HEK293 (cell line): Measurements from ENCODE around the gene FRS2.

Source experiments
- CTCF ChIA-PET: fragments of 350-600 bp; formaldehyde crosslinking; extraction: SDS; loops from one replicate; lab custom pipeline; 2021; ENCODE audit warnings: antibody characterized with exemption; lab: Yijun Ruan, JAX
- POLR2A ChIA-PET: fragments of 300-600 bp; formaldehyde crosslinking; extraction: SDS; loops from one replicate; lab custom pipeline; 2020; ENCODE audit warnings: antibody characterized with exemption, inconsistent platforms; lab: Yijun Ruan, JAX
- H3K27ac ChIP-seq: fragments of 200-500 bp; sonication (Bioruptor generic); 2 replicates; pipeline ENCODE4 v1.5.1; 2014; ENCODE audit warnings: low read depth, low read length, control low read depth, inconsistent platforms; ENCODE audit errors: extremely low read depth
- H3K36me3 ChIP-seq, 2 experiments: fragments of 200-500 bp in 1 of 2; sonication (Bioruptor generic) in 1 of 2; 1 replicate in 1 of 2; 2 replicates in 1 of 2; pipeline ENCODE4 v1.5.1; 2014 to 2017; ENCODE audit warnings: inconsistent platforms in 2 of 2, low read length in 2 of 2; ENCODE audit not compliant: control insufficient read depth in 2 of 2, insufficient read depth in 1 of 2
- H3K4me1 ChIP-seq: fragments of 200-500 bp; sonication (Bioruptor generic); 2 replicates; pipeline ENCODE4 v1.5.1; 2014; ENCODE audit warnings: mild to moderate bottlenecking, low read length, inconsistent platforms; ENCODE audit not compliant: control insufficient read depth, insufficient read depth
- H3K4me3 ChIP-seq: 2 replicates; pipeline ENCODE4 v1.5.1; 2011; ENCODE audit warnings: low read depth, mild to moderate bottlenecking, control low read depth, low read length, moderate library complexity
- H3K9me3 ChIP-seq: fragments of 200-500 bp; sonication (Bioruptor generic); 2 replicates; pipeline ENCODE4 v1.5.1; 2014; ENCODE audit warnings: low read depth, low read length, inconsistent platforms; ENCODE audit not compliant: control insufficient read depth, insufficient read depth
- EGR2 ChIP-seq: fragments of 450-650 bp; formaldehyde crosslinking; IDR thresholded peaks from 2 replicates; pipeline ENCODE4 v1.5.1; 2016; ENCODE audit warnings: low read depth, missing biosample characterization, missing genetic modification characterization
- GLI4 ChIP-seq: fragments of 450-650 bp; formaldehyde crosslinking; IDR thresholded peaks from 2 replicates; pipeline ENCODE4 v1.5.1; 2016; ENCODE audit warnings: missing biosample characterization, missing genetic modification characterization
- OSR2 ChIP-seq: fragments of 450-650 bp; formaldehyde crosslinking; IDR thresholded peaks from 2 replicates; pipeline ENCODE4 v1.5.1; 2016; ENCODE audit warnings: missing biosample characterization, missing genetic modification characterization
- PRDM1 ChIP-seq: fragments of 450-650 bp; formaldehyde crosslinking; IDR thresholded peaks from 2 replicates; pipeline ENCODE4; 2016; ENCODE audit warnings: missing biosample characterization, missing genetic modification characterization
- ZBTB8A ChIP-seq: fragments of 450-650 bp; formaldehyde crosslinking; IDR thresholded peaks from 2 replicates; pipeline ENCODE4 v1.5.1; 2016; ENCODE audit warnings: missing biosample characterization, missing genetic modification characterization
- ZFHX2 ChIP-seq: fragments of 450-650 bp; formaldehyde crosslinking; conservative IDR thresholded peaks from 2 replicates; pipeline ENCODE4 v1.5.1; 2016; ENCODE audit warnings: missing biosample characterization, missing genetic modification characterization
- ZFP69B ChIP-seq: fragments of 450-650 bp; formaldehyde crosslinking; IDR thresholded peaks from 2 replicates; pipeline ENCODE4 v1.5.1; 2016; ENCODE audit warnings: missing biosample characterization, missing genetic modification characterization
- ZNF202 ChIP-seq: fragments of 450-650 bp; formaldehyde crosslinking; IDR thresholded peaks from 2 replicates; pipeline ENCODE4 v1.5.1; 2016; ENCODE audit warnings: missing biosample characterization, missing genetic modification characterization, borderline replicate concordance
- ZNF221 ChIP-seq: fragments of 450-650 bp; formaldehyde crosslinking; IDR thresholded peaks from 2 replicates; pipeline ENCODE4 v1.5.1; 2017; ENCODE audit warnings: missing biosample characterization, missing genetic modification characterization, borderline replicate concordance
- ZNF354C ChIP-seq: fragments of 450-650 bp; formaldehyde crosslinking; IDR thresholded peaks from 2 replicates; pipeline ENCODE4 v1.5.1; 2016; ENCODE audit warnings: missing biosample characterization, missing genetic modification characterization, low read depth, borderline replicate concordance
- ZNF394 ChIP-seq: fragments of 450-650 bp; formaldehyde crosslinking; IDR thresholded peaks from 2 replicates; pipeline ENCODE4 v1.5.1; 2016; ENCODE audit warnings: missing biosample characterization, missing genetic modification characterization, mild to moderate bottlenecking, moderate library complexity, borderline replicate concordance
- ZNF416 ChIP-seq: fragments of 450-650 bp; formaldehyde crosslinking; IDR thresholded peaks from 2 replicates; pipeline ENCODE4 v1.5.1; 2016; ENCODE audit warnings: missing biosample characterization, missing genetic modification characterization
- ZNF558 ChIP-seq: fragments of 450-650 bp; formaldehyde crosslinking; IDR thresholded peaks from 2 replicates; pipeline ENCODE4 v1.5.1; 2016; ENCODE audit warnings: missing biosample characterization, missing genetic modification characterization
- ZNF670 ChIP-seq: fragments of 450-650 bp; formaldehyde crosslinking; IDR thresholded peaks from 2 replicates; pipeline ENCODE4 v1.5.1; 2016; ENCODE audit warnings: missing biosample characterization, missing genetic modification characterization, low read depth
- ZNF768 ChIP-seq: fragments of 450-650 bp; formaldehyde crosslinking; IDR thresholded peaks from 2 replicates; pipeline ENCODE4 v1.5.1; 2018; ENCODE audit warnings: missing biosample characterization, mild to moderate bottlenecking, missing genetic modification characterization
- TF ChIP-seq, protein P1 (sequence below): fragments of 450-650 bp; formaldehyde crosslinking; IDR thresholded peaks from 2 replicates; pipeline ENCODE4 v1.5.1; 2016; ENCODE audit warnings: missing biosample characterization, missing genetic modification characterization
- TF ChIP-seq, protein P2 (sequence below): fragments of 450-650 bp; formaldehyde crosslinking; IDR thresholded peaks from 2 replicates; pipeline ENCODE4 v1.5.1; 2017; ENCODE audit warnings: missing biosample characterization, missing genetic modification characterization
- TF ChIP-seq, protein P3 (sequence below): fragments of 450-650 bp; formaldehyde crosslinking; IDR thresholded peaks from 2 replicates; pipeline ENCODE4 v1.5.1; 2016; ENCODE audit warnings: missing biosample characterization, missing genetic modification characterization
- TF ChIP-seq, protein P4 (sequence below): fragments of 450-650 bp; formaldehyde crosslinking; IDR thresholded peaks from 2 replicates; pipeline ENCODE4 v1.5.1; 2017; ENCODE audit warnings: missing biosample characterization, missing genetic modification characterization
- TF ChIP-seq, protein P5 (sequence below): fragments of 450-650 bp; formaldehyde crosslinking; IDR thresholded peaks from 2 replicates; pipeline ENCODE4 v1.5.1; 2017; ENCODE audit warnings: missing biosample characterization, missing genetic modification characterization

The FRS2 gene

DNA sequence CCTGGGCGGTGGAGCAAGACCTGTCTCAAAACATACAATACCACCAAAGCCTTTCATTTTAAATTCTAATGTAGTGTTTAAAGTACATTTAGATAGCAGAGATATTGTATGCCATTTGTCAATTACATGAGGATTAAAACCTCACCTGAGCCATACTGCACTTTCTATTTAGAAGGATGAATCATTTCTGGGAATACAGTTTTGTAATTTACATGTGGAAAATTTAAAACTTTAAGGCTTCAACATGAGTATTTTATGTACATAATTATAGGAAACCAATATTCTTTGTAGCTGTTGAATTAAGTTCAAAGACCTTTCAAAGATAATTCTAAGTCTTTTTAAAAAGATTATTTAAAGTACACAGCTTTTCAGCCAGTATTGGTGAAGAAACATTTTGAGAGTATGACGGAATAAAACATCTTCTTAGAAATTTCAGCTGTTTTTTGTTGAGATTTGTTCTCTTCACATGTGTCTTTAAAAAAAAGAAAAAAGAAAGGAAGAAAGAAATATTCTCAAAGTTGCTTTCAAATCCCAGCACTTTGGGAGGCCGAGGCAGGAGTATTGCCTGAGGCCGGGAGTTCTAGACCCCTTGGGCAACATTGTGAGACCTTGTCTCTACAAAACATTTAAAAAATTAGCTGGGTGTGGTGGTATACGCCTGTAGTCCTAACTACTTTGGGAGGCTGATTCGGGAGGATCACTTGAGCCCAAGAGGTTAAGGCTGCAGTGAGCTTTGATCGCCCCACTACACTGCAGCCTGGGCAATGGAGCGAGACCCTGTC is 80.6 kb downstream of the FRS2 start:
- peaks cover 9% of the 10 kb centered on the region; the same call in 1 of the 2 replicates for H3K4me1 ChIP-seq
- no peaks in the 10 kb centered on the region; a peak in 1 of 3 replicates for H3K36me3 ChIP-seq
- POLR2A ChIA-PET = no interaction called here
- CTCF ChIA-PET = interaction anchor here (0.7 kb wide), 1 partner anchor 137 kb away, joined by 3 read pairs; no protein-coding TSS in a partner anchor
- no peak for TF ChIP-seq ZFP69B (tag by site-specific recombination)
- TF ChIP-seq, protein P1, sequence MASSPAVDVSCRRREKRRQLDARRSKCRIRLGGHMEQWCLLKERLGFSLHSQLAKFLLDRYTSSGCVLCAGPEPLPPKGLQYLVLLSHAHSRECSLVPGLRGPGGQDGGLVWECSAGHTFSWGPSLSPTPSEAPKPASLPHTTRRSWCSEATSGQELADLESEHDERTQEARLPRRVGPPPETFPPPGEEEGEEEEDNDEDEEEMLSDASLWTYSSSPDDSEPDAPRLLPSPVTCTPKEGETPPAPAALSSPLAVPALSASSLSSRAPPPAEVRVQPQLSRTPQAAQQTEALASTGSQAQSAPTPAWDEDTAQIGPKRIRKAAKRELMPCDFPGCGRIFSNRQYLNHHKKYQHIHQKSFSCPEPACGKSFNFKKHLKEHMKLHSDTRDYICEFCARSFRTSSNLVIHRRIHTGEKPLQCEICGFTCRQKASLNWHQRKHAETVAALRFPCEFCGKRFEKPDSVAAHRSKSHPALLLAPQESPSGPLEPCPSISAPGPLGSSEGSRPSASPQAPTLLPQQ (tag by site-specific recombination) = no peak
- TF ChIP-seq ZNF202 (tag by site-specific recombination) = no peak
- no peak for TF ChIP-seq PRDM1 (tag by site-specific recombination)
- TF ChIP-seq ZNF416 (tag by site-specific recombination) = no peak
- TF ChIP-seq, protein P2, sequence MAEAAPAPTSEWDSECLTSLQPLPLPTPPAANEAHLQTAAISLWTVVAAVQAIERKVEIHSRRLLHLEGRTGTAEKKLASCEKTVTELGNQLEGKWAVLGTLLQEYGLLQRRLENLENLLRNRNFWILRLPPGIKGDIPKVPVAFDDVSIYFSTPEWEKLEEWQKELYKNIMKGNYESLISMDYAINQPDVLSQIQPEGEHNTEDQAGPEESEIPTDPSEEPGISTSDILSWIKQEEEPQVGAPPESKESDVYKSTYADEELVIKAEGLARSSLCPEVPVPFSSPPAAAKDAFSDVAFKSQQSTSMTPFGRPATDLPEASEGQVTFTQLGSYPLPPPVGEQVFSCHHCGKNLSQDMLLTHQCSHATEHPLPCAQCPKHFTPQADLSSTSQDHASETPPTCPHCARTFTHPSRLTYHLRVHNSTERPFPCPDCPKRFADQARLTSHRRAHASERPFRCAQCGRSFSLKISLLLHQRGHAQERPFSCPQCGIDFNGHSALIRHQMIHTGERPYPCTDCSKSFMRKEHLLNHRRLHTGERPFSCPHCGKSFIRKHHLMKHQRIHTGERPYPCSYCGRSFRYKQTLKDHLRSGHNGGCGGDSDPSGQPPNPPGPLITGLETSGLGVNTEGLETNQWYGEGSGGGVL (tag by site-specific recombination) = no peak
- TF ChIP-seq ZNF558 (tag by site-specific recombination) = no peak
- TF ChIP-seq ZFHX2 (tag by site-specific recombination) = no peak
- TF ChIP-seq ZNF394 (tag by site-specific recombination) = no peak
- no peak for TF ChIP-seq ZNF670 (tag by site-specific recombination)
- no peak for TF ChIP-seq ZNF768
- TF ChIP-seq GLI4 (tag by site-specific recombination) = no peak
- no peak for TF ChIP-seq ZBTB8A (tag by site-specific recombination)
- H3K9me3 ChIP-seq = no peaks in the 10 kb centered on the region
- no peak overlapping the region for H3K27ac ChIP-seq
- no peak overlapping the region for H3K4me3 ChIP-seq

DNA sequence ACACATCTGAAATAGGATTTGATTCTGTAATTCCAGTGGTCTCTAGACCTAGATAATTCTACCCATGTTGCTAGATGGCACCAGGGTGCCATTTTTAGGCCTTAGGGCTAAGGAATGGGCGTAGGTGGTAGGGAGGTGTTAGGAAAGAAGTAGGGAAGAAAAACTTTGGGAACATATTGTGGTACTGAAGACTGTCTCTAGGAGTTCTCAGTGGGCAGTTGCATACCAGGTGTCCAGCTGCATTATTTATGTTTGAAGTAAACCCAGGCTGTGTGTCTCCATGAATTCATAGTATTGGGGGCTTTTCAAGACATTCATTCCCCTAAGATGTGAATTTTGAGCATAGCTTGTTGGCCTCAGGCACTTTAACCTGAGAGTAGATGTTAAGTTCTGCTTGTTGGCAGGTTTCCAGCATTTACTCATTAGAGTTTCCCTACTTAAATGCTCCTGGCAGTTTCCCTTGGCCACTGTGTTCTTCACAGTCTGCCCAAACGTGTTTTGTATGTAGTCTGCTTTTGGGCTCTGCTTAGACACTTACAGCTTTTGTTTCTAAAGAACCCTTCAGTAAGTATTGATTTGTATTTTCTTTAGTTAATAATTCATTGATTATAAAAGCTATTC is 83.5 kb downstream of the FRS2 start:
- Histone ChIP-seq H3K27ac (no peak overlapping the region; the same call in 1 of the 2 replicates), H3K4me1 (peaks cover 9% of the 10 kb centered on the region; the same call in 1 of the 2 replicates), H3K36me3 (no peaks in the 10 kb centered on the region; a peak in 1 of 3 replicates), H3K9me3 (no peaks in the 10 kb centered on the region), H3K4me3 (no peak overlapping the region)
- POLR2A ChIA-PET = interaction anchor here (0.7 to 1.3 kb wide), 3 partner anchors 32 to 660 kb away, joined by 3 read pairs; partner anchors contain the start of gene FRS2
- CTCF ChIA-PET = interaction anchor here (1.1 to 8.0 kb wide), 2 partner anchors 9 to 17 kb away, joined by 5 to 63 read pairs; no protein-coding TSS in a partner anchor
- TF ChIP-seq OSR2 (peak; percentile 89), ZNF354C (tag by site-specific recombination) (no peak), ZFHX2 (tag by site-specific recombination) (peak; percentile 17; the same call in 1 of the 2 replicates), ZBTB8A (tag by site-specific recombination) (no peak), EGR2 (tag by site-specific recombination) (0 out of 2 replicates have a peak, but pooled peaks have one; percentile 24), ZNF221 (no peak)
- TF ChIP-seq, protein P3, sequence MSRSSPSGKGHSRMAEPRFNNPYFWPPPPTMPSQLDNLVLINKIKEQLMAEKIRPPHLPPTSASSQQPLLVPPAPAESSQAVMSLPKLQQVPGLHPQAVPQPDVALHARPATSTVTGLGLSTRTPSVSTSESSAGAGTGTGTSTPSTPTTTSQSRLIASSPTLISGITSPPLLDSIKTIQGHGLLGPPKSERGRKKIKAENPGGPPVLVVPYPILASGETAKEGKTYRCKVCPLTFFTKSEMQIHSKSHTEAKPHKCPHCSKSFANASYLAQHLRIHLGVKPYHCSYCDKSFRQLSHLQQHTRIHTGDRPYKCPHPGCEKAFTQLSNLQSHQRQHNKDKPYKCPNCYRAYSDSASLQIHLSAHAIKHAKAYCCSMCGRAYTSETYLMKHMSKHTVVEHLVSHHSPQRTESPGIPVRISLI (tag by site-specific recombination) = no peak
- TF ChIP-seq, protein P4, sequence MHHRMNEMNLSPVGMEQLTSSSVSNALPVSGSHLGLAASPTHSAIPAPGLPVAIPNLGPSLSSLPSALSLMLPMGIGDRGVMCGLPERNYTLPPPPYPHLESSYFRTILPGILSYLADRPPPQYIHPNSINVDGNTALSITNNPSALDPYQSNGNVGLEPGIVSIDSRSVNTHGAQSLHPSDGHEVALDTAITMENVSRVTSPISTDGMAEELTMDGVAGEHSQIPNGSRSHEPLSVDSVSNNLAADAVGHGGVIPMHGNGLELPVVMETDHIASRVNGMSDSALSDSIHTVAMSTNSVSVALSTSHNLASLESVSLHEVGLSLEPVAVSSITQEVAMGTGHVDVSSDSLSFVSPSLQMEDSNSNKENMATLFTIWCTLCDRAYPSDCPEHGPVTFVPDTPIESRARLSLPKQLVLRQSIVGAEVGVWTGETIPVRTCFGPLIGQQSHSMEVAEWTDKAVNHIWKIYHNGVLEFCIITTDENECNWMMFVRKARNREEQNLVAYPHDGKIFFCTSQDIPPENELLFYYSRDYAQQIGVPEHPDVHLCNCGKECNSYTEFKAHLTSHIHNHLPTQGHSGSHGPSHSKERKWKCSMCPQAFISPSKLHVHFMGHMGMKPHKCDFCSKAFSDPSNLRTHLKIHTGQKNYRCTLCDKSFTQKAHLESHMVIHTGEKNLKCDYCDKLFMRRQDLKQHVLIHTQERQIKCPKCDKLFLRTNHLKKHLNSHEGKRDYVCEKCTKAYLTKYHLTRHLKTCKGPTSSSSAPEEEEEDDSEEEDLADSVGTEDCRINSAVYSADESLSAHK = peak; percentile 74
- TF ChIP-seq, protein P5, sequence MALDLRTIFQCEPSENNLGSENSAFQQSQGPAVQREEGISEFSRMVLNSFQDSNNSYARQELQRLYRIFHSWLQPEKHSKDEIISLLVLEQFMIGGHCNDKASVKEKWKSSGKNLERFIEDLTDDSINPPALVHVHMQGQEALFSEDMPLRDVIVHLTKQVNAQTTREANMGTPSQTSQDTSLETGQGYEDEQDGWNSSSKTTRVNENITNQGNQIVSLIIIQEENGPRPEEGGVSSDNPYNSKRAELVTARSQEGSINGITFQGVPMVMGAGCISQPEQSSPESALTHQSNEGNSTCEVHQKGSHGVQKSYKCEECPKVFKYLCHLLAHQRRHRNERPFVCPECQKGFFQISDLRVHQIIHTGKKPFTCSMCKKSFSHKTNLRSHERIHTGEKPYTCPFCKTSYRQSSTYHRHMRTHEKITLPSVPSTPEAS (tag by site-specific recombination) = no peak
